Panc1 (cell line): ENCODE results near the gene RGCC.

ENCODE experiments used
- SIN3A ChIP-seq: IDR thresholded peaks from 2 replicates; pipeline ENCODE4 v1.6.1; 2012; ENCODE audit warnings: low read depth, mild to moderate bottlenecking, low read length, moderate library complexity, borderline replicate concordance; ENCODE audit not compliant: insufficient read depth
- TF ChIP-seq, protein P1 (sequence below), 2 experiments: IDR thresholded peaks; 2 replicates each; pipeline ENCODE4 v1.6.1; 2011 to 2012; ENCODE audit warnings: low read depth in 2 of 2, control low read depth in 1 of 2, low read length in 1 of 2, mild to moderate bottlenecking in 1 of 2, moderate library complexity in 1 of 2; ENCODE audit not compliant: insufficient read depth in 1 of 2
- TF ChIP-seq, protein P2 (sequence below): fragments of 450-650 bp; IDR thresholded peaks from 2 replicates; pipeline ENCODE4 v1.5.1; 2017; ENCODE audit warnings: mild to moderate bottlenecking

DNA sequence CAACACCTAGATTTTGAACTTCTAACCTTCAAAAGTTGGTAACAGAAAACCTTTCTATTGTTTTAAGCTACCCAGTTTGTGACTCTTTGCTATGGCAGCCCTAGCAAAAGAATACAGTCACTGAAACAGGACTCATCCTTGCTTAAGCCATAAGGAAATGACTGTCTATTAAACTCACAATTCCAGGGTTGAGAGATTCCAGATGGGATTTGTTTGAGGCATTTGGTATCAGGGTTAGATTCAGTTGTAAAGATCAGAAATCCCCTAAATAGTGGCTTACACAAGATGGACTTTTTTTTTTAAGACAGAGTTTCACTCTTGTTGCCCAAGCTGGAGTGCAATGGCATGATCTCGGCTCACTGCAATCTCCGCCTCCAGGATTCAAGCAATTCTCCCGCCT is 41.1 kb upstream of the RGCC start:
- no peak for TF ChIP-seq SIN3A
- TF ChIP-seq, protein P1, sequence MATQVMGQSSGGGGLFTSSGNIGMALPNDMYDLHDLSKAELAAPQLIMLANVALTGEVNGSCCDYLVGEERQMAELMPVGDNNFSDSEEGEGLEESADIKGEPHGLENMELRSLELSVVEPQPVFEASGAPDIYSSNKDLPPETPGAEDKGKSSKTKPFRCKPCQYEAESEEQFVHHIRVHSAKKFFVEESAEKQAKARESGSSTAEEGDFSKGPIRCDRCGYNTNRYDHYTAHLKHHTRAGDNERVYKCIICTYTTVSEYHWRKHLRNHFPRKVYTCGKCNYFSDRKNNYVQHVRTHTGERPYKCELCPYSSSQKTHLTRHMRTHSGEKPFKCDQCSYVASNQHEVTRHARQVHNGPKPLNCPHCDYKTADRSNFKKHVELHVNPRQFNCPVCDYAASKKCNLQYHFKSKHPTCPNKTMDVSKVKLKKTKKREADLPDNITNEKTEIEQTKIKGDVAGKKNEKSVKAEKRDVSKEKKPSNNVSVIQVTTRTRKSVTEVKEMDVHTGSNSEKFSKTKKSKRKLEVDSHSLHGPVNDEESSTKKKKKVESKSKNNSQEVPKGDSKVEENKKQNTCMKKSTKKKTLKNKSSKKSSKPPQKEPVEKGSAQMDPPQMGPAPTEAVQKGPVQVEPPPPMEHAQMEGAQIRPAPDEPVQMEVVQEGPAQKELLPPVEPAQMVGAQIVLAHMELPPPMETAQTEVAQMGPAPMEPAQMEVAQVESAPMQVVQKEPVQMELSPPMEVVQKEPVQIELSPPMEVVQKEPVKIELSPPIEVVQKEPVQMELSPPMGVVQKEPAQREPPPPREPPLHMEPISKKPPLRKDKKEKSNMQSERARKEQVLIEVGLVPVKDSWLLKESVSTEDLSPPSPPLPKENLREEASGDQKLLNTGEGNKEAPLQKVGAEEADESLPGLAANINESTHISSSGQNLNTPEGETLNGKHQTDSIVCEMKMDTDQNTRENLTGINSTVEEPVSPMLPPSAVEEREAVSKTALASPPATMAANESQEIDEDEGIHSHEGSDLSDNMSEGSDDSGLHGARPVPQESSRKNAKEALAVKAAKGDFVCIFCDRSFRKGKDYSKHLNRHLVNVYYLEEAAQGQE (IDR thresholded peaks at IDR 0.05; ENCODE audit: insufficient read depth in 1 of 2, low read depth in 2 of 2, low read length in 1 of 2) = no peak
- TF ChIP-seq, protein P2, sequence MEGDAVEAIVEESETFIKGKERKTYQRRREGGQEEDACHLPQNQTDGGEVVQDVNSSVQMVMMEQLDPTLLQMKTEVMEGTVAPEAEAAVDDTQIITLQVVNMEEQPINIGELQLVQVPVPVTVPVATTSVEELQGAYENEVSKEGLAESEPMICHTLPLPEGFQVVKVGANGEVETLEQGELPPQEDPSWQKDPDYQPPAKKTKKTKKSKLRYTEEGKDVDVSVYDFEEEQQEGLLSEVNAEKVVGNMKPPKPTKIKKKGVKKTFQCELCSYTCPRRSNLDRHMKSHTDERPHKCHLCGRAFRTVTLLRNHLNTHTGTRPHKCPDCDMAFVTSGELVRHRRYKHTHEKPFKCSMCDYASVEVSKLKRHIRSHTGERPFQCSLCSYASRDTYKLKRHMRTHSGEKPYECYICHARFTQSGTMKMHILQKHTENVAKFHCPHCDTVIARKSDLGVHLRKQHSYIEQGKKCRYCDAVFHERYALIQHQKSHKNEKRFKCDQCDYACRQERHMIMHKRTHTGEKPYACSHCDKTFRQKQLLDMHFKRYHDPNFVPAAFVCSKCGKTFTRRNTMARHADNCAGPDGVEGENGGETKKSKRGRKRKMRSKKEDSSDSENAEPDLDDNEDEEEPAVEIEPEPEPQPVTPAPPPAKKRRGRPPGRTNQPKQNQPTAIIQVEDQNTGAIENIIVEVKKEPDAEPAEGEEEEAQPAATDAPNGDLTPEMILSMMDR = no peak
